GM12865 (cell line): ENCODE results near the gene TUBA1A.
"Not testable (repeated sequence)": the region's sequence is repeated elsewhere in the genome, so short reads cannot be mapped to it uniquely, and the experiment has no call there.

ENCODE experiments used
- DNase-seq: peaks from one replicate; pipeline ENCODE4 v3.0.0; 2010; ENCODE audit warnings: low read depth
- H3K4me3 ChIP-seq: 2 replicates; pipeline ENCODE4 v1.5.1; 2011; ENCODE audit warnings: mild to moderate bottlenecking, low read depth, low read length, control low read depth
- TF ChIP-seq, protein P1 (sequence below): IDR thresholded peaks from 2 replicates; pipeline ENCODE4 v1.5.1; 2011; ENCODE audit warnings: low read length, control low read depth, low read depth, inconsistent platforms; ENCODE audit not compliant: insufficient read depth; ENCODE audit errors: missing control alignments

The TUBA1A gene

DNA sequence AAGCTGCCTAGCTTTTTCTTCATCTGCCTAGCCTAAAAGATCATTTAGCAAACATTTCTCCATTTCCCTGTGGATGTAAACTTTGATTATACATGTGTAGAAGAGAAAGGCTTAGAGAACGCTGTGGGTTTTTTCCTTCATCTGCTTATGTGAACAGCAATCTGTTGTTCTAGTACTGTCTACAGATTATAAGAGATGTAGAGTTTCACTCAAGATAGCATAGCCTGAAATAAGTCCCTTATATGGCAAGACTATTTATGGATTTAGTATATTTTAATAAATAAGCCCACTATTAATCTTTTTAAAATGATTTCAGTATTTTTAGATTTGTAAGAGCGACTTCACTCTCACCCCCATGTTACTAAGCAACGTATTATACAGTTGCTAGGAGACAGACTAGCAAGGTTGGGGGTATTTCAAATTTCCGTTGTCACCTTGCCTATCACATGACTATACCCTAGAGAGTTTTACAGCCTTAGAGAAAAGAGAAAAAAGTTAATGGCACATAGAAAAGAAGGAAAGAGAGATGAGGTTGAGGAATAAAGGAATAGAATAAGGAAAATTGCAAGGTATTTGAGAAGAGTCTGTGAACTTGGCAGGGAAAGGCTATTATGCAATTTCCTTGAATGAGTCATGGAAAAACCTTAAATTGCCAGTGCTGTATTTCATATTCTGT lies 12.2 kb upstream of the TUBA1A start:
- TF ChIP-seq, protein P1, sequence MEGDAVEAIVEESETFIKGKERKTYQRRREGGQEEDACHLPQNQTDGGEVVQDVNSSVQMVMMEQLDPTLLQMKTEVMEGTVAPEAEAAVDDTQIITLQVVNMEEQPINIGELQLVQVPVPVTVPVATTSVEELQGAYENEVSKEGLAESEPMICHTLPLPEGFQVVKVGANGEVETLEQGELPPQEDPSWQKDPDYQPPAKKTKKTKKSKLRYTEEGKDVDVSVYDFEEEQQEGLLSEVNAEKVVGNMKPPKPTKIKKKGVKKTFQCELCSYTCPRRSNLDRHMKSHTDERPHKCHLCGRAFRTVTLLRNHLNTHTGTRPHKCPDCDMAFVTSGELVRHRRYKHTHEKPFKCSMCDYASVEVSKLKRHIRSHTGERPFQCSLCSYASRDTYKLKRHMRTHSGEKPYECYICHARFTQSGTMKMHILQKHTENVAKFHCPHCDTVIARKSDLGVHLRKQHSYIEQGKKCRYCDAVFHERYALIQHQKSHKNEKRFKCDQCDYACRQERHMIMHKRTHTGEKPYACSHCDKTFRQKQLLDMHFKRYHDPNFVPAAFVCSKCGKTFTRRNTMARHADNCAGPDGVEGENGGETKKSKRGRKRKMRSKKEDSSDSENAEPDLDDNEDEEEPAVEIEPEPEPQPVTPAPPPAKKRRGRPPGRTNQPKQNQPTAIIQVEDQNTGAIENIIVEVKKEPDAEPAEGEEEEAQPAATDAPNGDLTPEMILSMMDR, result no peak
- H3K4me3 ChIP-seq, result no peak overlapping the region
- DNase-seq, result peak; percentile 65

DNA sequence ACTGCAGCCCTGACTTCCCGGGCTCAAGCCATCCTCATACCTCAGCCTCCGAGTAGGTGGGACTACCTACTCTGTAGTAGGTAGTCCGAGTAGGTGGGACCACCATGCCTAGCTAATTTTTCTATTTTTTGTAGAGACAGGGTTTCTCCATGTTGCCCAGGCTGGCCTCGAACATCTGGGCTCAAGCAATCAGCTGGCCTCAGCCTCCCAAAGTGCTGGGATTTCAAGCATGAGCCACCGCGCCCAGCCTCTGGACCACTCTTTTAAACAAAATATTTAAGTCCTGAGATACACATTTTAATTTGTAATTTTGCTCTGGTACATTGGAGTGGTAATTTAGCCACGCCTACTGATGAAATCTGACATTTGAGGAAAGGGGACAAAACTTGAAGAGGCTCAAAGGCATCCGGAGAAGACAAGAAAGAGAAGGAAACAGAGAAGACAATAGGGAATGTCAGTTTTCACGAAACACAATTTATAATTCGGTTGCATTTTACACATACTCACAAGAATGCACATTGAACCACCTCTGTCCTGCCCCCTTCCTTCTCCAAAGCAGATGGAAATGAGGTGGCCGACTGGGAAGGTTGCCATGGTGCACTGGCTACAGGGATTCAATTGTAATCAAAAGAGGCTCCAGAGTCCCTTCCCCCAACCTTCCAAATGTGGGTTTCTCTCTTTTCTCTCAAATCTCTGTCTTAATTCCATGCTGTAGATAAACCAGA lies 9.7 kb upstream of the TUBA1A start:
- no peak for DNase-seq
- H3K4me3 ChIP-seq, result no peak overlapping the region

DNA sequence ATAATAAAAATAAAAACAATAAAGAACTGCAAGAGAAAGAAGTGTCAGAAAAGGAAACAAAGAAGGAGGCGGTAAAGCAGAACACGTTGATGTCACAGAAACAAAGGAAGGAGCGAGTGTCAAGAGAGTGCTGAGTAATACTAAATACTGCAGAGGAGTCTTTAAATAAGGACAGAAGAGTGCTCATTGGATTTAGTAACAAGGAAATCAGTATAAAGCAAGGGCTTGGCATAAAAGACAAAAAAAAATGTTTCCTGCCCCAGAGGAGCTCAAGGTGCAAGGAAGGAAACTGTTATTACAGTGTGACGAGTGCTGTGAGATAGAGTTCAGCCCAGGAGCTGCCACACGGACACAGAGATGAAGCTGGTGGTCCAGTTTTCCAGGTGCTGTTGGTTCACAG lies 8.4 kb upstream of the TUBA1A start:
- H3K4me3 ChIP-seq, result no peak overlapping the region
- TF ChIP-seq, protein P1, result no peak
- no peak for DNase-seq

More for the DNA sequence above, 9.7 kb upstream of the TUBA1A start:
- TF ChIP-seq, protein P1, result no peak

DNA sequence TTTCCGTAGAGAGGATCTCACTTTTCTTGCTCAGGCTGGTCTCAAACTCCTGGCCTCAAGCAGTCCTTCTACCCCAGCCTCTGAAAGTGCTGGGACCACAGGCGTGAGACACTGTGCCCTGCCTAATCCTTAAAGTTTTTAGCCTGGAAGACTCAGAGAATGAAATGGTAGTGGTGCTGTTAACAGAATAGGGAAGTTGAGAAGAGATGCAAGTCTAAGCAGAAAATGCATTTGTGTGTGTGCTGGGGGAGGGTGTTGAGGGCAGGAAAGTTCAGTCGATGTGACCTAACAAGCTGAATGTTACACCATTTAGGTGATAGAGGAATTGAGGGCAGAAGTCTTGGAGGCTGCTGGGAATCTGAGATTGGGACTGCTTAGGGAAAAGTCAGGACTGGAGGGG lies 6.9 kb upstream of the TUBA1A start:
- no peak overlapping the region for H3K4me3 ChIP-seq
- TF ChIP-seq, protein P1, result no peak
- DNase-seq, result no peak

DNA sequence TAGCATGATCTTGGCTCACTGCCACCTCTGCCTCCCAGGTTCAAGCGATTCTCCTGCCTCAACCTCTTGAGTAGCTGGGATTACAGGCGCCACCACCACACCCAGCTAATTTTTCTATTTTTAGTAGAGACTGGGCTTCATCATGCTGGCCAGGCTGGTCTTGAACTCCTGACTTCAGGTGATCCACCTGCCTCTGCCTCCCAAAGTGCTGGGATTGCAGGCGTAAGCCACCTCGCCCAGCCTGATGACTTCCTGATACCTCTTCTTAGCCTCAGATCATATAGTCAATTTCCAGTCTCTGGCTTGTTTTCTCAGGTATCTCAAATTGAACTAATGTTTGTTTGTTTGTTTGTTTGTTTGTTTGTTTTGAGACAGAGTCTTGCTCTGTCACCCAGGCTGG lies 4.9 kb upstream of the TUBA1A start:
- not testable (repeated sequence) for H3K4me3 ChIP-seq, DNase-seq

DNA sequence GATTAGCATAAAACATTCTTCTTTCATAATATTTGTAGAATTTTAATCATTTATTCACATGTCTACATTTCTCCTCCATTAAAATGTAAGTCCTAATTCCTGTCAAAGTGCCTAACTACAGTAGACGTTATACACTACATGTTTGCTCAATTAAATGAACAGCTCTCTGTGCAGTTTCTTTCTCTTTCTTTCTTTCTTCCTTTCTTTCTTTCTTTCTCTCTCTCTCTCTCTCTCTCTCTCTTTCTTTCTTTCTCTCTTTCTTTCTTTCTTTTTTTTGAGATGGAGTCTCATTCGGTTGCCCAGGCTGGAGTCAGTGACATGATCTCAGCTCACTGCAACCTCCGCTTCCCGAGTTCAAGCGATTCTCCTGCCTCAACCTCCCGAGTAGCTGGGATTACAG lies 2.6 kb upstream of the TUBA1A start:
- not testable (repeated sequence) for DNase-seq, H3K4me3 ChIP-seq

DNA sequence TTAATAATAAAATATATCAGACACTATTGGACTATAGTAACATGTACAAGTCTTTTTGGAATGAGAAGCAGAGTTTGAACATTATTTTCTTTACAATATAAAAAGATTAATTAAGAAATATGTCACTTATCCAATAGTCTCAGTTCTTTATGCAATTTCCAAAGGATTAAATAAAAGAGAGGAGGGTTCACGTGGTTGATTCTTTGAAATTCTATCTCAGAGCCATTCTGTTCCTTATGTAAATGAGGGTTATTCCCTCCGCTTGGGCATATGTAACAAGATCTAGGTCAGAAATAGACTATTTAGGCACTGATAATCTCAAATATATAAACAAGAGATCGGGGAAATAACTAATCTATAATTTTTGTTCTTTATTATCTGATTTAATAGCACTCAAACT lies 2.1 kb upstream of the TUBA1A start:
- TF ChIP-seq, protein P1, result no peak
- DNase-seq, result no peak
- no peak overlapping the region for H3K4me3 ChIP-seq
